GM21737 (cell line): Measurements from ENCODE around the gene NFIA.

Experiments
- ATAC-seq: cut with Tn5 transposase; IDR thresholded peaks from one replicate; pipeline ENCODE4 v1.9.1; 2021; ENCODE audit warnings: mild to moderate bottlenecking, moderate library complexity; ENCODE audit not compliant: unreplicated experiment

The NFIA gene

GRCh38 chr1:61469365-61469764, 387.0 kb downstream of the NFIA start:
- ATAC-seq = no peak

DNA sequence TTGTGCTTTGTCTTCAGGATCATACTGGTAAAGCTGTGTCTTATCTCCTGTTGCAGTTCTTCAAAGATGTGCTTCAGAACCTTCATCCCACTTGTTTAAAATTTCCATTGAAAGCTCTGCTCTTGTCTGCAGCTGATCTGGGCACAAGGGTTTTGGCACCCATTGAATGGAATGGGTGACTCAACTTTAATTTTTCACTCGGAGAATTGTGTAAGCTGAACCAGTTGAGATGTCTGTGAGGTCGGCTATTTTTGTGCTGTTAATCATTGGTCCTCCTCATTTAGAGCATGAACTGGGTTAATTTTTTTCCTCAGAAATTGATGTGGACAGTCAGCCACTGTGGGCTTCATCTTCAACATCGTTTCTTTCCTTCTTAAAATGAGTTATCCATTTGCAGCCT, 390.5 kb downstream of the NFIA start:
- no peak for ATAC-seq

DNA sequence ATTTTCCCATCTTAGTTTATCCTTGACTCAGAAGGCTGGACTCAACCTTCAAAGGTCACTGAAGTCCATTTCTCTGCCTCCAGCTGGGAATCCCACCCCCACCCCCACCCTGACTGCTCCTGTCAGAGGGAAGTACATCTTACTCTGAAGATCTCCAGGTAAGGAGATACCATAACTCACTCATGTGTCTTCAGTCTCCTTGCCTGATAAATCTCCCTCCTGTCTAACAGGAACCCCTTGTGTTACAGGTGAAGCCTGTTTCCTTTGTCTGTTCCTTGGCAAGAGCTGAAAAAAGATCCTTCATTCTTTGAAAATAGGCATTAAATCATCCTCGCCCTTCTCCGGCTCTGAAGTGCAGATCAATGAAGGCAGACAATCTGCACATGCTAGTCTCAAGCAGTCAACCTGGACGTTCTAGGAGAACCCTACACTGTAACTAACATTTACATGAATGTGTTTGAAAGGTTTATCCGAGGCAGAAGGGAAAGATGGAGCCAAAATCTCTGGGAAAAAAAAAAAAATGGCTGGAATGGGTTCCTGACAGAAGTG, 392.0 kb downstream of the NFIA start:
- ATAC-seq = no peak

- ATAC-seq = no peak
These were observed 392.6 kb downstream of the NFIA start for GRCh38 chr1:61474963-61475362.

- no peak for ATAC-seq
These were observed 394.9 kb downstream of the NFIA start for GRCh38 chr1:61477301-61477700.

- no peak for ATAC-seq
These were observed 398.0 kb downstream of the NFIA start for GRCh38 chr1:61480273-61480935.

DNA sequence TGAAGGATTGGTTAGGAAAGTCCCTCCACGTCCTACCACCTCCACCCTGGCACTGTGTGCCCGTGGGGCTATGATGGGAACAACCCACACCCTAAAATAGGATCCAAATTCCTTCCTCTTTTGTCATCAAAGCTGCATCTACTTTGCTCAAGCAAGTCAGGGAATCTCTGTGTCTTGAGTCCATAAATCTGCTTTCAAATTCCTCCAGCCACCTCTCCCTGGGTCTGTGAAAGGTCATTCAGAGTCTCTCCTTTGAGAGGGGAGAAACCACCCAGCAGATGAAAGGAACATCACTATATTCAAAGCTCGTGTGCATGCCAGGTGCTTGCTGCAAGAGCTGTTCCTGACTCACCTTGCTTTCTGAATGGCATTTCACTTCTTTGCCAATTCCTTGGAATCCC, 399.0 kb downstream of the NFIA start:
- no peak for ATAC-seq

- ATAC-seq = no peak
These were observed 399.9 kb downstream of the NFIA start for GRCh38 chr1:61482170-61482734.

DNA sequence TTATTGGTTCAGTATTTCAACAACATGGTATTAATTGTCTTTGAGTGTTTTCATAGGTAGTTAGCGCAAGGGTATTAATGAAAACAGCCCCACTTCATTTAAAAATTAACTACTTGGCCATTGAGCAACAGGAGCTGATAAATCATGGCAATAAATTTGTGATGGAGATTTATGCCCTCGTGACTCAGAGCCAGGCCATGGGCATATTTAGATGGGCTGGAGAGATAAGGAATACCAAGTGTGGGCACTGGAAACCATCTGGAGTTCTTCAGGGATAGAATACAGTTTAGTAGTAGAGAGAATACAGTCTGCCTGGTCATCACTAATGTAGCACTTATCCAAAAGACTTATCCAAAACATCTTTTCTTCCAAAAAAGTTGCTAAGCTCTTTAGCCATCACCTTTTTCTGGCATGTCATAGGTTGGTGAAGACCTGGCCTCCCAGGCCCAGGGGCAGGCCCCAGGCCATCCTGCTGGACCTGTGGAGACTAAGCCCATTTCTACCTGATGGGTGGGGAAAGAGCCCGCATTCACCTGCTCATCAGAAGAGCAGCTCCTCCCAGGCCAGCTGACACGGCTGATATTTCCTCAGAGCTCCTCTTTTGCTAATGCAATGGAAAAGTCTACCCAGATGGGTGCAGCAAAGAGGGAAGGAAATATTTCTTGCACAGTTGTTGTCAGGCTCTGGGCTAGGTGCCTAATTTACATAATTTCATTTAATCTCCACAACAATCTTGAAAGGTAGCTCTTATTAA, 404.6 kb downstream of the NFIA start:
- ATAC-seq = no peak

- ATAC-seq = no peak
These were observed 405.4 kb downstream of the NFIA start for GRCh38 chr1:61487801-61488200.

GRCh38 chr1:61490924-61491323, 408.6 kb downstream of the NFIA start:
- no peak for ATAC-seq

- no peak for ATAC-seq
These were observed 409.1 kb downstream of the NFIA start for GRCh38 chr1:61491497-61491896.

GRCh38 chr1:61494000-61494399, 411.6 kb downstream of the NFIA start:
- no peak for ATAC-seq

GRCh38 chr1:61496501-61496900, 414.1 kb downstream of the NFIA start:
- ATAC-seq = no peak

GRCh38 chr1:61497013-61497412, 414.7 kb downstream of the NFIA start:
- ATAC-seq = no peak

DNA sequence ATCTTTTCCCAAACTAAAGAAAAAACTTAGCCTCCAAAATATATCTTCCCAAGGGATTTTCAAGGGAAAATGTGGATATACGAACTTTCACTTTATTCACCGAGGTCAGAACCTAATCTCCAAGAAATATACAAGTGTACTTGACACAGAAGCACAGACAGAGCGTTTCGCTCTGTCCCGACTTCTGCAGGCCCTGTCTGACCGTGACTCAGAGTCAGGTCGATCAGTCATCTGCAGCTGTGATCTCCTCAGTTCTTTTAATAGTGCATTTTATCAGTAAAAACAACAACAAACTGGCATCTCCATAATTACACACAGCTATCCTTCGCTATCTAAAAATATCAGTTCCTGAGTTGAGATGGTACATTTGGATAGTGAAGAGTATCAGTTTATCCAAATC, 416.0 kb downstream of the NFIA start:
- ATAC-seq = no peak

DNA sequence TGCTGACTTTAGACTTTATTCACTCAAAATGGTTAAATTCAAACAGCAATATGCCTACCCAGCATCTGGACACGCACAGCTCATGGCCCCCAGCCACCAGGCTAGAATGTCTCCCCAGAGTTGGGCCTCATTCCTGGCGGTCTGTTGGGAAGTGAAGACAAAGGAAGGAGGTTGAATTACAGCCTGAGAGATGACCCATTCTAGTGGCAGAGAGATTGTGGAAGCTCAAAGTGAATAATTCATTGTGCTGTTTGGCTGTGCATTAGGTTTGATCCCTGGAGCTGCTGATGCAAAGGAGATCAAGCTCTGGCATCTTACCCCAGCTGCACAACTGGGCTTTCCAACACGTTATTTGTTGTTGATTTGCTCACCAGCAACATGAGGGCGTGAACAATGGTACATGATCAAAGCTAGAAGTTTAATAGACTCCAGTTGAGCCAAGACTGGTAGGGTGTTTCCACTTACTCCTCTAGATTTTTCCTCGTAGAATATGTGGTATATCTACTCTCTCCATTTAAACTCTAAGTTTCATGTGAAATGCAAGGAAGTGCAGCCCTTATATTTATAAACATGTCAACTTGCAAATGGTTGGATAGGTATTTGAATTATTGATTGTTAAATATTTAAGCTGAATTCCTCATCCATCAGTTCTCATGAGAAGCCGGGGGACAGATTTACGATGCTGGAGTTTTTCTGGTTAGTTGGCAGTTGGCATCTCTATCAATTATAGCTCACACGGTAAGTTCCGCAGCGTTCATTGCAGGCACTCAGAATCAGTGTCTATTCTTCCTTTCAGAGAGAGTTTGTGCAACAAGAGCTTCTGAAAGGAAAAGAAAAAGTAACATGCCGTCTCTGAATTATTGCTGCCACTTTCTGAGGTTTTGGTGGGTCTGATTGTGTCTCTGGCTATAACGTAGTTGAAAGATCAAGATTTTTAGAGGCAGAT, 419.9 kb downstream of the NFIA start:
- no peak for ATAC-seq

GRCh38 chr1:61504305-61504704, 421.9 kb downstream of the NFIA start:
- no peak for ATAC-seq

GRCh38 chr1:61504852-61505390, 422.6 kb downstream of the NFIA start:
- ATAC-seq = no peak

DNA sequence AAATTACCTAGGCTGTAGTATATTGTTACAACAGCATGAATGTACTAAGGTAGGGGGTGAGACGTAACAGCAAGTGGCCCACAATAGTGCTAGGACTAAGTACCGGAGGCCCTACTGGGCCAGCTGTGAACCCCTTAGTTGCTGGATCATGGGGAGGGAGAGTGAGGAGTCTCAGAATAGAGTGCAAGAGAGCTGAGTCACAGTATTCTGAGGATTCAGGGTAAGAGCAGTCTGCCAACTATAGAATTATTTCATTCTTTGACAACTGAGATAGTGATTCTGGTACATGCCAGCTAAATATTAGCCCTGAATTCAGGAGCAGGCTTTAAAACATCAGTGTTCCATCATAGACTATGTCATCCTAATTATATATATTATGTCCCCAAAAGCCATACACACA, 423.9 kb downstream of the NFIA start:
- ATAC-seq = no peak
